Fibroblast of lung (primary cell): ENCODE measurements around the gene ZNF774.

Source experiments
- CTCF ChIP-seq, 2 donors: IDR thresholded peaks in 1 of 2; conservative IDR thresholded peaks in 1 of 2; 1 replicate in 1 of 2; 2 replicates in 1 of 2; pipeline ENCODE4 v1.5.1; 2011 to 2012; ENCODE audit warnings: low read length in 2 of 2, control low read depth in 1 of 2, inconsistent platforms in 1 of 2, low read depth in 1 of 2, mild to moderate bottlenecking in 1 of 2
- EZH2 ChIP-seq: IDR thresholded peaks from 2 replicates; pipeline ENCODE4 v1.5.1; 2012; ENCODE audit warnings: low read length, control low read depth, mild to moderate bottlenecking; ENCODE audit errors: missing control alignments

- TF ChIP-seq CTCF (conservative IDR thresholded peaks at IDR 0.05 in 1 of 2, IDR thresholded peaks at IDR 0.05 in 1 of 2; ENCODE audit: low read depth in 1 of 2, low read length in 2 of 2): no peak
- TF ChIP-seq EZH2: no peak
Observed at GRCh38 chr15:90358124-90359033, 6.3 kb downstream of the ZNF774 start.
